Left forelimb (tissue), 1 donor: ENCODE results near the gene TNKS1BP1.
"Not testable (repeated sequence)": the region's sequence is repeated elsewhere in the genome, so short reads cannot be mapped to it uniquely, and the experiment has no call there.

Source experiments
- DNase-seq: peaks from one replicate; pipeline ENCODE4 v3.0.0-alpha.2; 2018; ENCODE audit warnings: low spot score

The TNKS1BP1 gene

DNA sequence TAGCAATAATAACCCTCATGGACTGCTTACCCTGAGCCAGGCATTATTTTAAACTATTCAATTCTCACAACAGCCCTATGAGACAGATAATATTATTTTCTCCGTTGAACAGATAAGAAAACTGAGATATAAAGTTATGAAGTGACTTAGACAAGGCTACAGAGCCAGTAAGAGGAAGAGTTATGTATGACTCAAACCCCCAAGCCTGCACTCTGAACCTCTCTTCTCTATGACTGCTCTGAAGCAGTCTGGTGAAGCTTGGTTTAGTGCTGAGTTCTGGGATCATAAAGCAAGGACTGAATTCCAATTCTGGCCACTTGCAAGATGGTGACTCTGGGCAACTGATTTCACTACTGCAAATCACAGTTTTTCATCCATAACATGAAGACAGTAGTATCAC lies 34.5 kb downstream of the TNKS1BP1 start:
- no peak for DNase-seq

DNA sequence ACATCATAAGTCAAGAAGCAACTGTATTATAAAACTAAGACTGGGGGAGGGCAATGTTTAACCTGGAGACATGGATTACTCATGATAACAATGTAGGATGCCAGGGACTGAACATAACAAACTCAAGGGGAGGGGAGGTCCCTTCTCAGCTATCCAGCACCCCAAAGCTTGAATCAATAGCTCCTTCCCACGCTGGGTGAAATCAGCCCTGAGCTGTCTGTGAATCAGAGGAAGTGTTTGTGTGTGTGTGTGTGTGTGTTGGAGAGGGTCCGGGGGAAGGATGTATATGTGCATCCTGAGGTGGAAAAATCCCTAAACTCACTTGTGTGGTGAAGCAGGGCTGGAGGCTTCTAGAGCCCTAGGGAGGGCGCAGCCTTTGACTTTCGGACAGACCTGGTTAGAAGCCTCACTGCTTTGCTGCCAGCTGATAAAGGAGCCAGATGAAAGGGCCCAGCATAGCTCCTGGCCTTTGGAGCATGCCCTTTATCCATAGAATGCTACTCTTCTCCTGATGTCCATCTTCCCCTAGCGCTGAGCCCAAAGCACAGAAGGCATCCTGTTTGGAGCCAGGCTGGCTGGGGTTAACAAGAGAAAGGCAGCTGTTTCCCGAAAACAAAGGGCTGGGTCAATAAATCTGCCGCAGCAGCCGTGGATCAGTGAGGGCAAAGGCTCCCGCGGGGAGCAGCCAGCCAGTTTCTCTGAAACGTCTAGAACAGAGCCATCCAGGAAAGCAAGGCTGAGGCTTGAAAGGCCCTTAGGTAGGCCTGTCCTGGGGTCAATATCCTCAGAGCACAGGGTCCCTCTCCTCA lies 35.8 kb downstream of the TNKS1BP1 start:
- DNase-seq = no peak

DNA sequence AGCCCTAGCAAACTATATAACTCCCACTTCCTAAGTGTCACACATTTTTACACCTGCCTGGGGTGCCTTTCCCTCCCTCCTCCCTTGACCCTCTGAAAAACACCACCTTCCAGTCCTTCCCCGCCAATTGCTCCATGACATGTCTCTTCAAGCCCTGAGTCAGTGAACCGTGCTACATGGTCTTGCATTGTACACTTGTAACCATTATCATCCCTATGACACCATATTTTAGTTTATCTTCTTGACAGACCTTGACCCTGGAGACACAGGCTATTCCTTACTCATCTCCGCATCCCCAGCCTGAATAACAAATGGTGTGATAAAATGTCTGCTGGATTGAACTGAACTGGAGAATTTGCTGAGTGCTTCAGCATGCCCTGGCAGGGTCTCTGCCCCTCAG lies 36.9 kb downstream of the TNKS1BP1 start:
- no peak for DNase-seq

DNA sequence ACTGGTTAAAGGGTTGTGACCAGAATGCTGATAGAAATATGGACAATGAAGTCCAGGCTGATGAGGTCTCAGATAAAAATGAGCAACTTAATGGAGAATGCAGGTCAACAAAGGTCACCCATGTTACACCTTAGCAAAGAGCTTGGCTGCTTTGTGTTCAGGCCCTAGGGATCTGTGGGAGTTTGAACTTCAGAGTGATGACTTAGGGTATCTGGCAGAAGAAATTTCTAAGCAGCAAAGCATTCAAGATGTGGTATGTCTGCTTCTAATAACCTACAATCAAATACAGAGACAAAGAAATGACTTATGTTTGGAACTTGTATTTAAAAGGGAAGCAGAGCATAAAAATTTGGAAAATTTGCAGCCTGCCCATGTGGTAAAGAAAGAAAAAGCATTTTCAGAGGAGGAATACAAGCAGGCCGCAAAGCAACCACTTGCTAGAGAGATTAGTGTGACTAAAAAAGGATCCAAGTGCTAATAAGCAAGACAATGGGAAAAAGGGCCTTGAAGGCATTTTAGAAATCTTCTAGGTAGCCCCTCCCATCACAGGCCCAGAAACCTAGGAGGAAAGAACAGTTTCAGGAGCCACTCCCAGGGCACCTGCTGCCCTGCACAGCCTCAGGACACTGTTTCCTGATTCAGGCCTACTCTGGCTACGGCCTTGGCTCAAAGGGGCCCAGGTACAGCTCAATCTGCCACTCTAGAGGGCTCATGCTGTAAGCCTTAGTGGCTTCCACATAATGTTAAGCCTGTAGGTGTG lies 41.3 kb downstream of the TNKS1BP1 start:
- no peak for DNase-seq

DNA sequence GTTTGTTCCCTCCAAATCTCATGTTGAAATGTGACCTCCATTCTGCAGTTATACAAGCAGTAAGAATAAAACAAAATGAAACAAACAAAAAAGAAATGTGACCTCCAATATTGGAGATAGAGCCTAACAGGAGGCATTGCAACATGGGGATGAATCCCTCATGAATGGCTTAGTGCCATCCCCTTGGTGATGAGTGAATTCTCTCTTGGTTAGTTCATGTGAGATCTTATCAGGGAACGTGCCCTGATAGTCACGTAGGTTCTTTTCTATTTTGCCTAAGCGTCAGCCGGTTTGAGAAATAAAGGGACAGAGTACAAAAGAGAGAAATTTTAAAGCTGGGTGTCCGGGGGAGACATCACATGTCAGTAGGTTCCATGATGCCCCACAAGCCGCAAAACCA lies 43.2 kb downstream of the TNKS1BP1 start:
- DNase-seq = not testable (repeated sequence)

DNA sequence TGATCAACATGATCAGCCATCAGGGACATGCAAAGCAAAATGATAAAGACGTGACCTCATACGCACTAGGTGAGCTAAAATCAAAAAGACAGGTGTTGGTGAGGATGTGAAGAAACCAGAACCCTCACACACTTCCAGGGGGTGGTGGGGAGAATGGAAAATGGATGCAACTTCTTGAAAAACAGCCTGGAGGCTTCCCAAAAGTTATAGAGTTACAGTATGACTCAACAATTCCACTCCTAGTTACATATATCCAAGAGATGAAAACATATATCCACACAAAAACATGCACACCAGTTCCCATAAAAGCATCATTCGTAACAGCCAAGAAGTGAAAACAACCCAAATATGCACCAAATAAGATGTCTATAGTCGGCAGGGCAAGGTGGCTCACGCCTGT lies 45.6 kb downstream of the TNKS1BP1 start:
- DNase-seq = peak; percentile 1

DNA sequence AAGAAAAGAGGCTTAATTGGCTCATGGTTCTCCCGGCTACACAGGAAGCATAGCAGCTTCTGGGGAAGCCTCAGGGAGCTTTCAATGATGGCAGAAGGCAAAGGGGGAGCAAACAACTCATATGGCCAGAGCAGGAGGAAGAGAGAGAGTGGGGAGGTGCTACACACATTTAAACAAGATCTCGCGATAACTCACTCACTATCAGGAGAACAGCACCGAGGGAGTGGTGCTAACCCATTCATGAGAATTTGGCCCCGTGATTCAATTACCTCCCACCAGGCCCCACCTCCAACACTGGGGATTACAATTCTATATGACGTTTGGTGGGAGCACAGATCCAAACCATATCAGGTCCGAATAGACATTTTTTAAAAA lies 46.0 kb downstream of the TNKS1BP1 start:
- peak; percentile 12 for DNase-seq

DNA sequence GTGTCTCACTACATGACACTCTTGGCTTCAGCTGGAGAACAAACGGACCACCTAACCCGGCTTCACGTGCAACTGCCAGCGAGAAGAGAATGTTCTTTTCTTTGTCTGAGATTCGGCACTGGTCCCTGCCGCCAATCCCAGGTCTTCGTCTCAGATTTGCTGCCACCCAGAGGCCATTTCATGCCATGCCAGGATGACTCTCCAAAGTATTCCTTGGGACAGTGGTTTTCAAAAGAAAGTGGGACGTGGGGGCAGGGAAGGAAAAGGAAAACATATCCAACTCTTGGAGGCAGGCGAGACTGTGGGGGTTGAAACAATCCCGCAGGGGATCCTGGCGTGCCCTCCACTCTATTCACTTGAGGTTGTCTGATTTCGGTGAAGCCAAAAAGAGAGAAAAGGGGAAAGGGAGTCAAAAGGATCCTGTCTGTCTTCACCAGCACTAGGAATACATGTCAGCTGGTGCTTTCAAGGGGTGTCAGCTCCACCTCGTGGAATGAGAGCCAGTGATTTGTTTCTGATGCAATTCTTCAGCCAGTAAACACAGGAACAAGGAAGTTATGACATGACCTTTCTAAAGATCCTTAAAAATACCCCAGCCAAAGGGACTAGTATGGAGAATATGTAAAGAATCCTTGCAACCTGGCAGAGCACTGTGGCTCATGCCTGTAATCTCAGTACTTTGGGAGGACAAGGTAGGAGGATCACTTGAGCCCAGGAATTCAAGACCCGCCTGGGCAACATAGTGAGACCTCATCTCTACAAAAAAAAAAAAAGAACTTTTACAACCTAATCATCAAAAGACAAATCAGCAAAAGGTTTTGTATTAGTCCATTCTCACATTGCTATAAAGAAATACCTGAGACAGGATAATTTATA lies 46.7 kb downstream of the TNKS1BP1 start:
- peak; percentile 72 for DNase-seq

DNA sequence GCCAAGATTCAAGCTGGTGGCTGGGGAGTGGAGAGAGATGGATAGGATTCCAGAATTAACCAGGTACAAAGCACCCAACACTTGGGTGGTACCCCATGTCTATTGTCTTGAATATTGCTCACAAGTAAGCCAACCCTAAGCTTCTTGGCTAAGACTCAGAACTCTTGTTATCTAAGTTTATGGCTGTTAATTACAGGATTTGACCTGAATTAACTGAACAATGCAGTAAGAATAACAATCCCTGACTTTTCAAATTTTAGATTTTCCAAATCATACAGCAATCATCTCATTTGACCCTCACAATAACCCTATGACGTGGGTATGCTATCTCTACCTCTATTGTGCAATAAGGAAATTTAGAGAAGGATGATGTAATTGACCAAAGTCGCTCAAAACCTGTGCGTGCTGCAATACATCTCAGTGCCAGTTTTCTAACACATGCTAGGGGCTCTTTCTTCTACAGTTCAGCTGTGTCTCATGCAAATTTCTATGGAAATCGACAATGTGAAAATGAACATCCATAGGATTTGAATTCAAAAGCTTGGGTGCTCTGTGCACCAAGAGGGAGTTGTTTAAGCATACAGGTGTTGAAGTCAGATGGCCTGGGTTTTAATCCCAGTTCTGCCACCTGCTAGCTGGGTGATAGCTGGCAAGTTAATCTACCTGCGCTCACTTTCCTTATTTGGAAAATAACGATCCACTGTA lies 47.6 kb downstream of the TNKS1BP1 start:
- peak; percentile 4 for DNase-seq

DNA sequence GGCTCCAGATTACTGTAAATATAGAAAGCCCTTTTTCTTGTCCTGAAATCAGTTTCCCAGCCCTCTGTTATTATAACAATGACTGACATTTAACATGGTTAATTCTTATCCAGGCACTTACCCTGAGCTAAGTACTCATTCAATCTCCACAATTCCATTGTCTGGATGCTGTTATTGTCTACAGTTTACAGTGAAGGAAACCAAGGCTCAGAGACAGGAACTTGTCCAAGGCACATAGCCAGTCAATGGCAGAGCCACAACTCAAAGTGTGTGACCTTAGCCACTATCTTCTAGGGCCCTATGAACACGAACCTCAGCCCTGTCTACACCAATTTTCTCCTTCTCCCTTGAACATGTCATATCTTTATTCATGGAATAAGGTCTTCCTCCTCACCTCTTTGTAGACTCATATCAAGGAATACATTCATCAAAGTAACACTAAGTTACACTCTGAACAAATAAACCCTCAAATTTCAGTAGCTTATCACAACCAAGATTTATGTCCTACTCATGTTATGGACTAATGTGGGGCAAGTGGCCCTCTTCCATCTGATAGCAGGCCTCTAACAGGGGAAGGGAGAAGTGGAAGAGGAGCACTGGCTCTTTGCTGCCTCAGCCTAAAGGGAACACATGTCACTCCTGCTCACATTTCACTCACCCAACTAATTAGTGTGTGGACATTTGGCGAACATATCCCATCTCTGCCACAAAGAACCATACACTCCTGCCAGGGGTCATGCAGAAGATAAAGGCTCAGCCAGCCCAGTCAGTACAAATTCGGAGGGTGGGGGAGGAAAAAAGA lies 48.4 kb downstream of the TNKS1BP1 start:
- peak; percentile 50 for DNase-seq

DNA sequence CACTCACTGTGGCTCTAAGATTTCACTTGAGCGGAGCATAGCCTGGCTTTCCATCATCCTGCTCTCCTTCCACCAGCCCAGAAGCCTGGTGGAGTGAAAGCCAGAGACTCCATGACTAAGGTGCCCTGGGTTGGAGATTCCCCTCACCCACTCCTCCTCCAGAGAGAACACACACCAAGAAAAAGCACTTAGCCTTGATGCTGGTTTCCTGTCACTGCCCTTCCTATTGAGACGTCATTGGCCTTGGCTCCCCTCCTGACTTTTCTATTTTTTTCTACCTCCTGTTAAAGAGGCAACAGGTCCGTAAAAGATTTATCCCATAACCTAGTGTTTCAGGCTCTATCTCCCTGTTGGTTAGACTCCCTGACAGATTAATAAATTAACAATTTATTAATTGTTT lies 49.2 kb downstream of the TNKS1BP1 start:
- no peak for DNase-seq

DNA sequence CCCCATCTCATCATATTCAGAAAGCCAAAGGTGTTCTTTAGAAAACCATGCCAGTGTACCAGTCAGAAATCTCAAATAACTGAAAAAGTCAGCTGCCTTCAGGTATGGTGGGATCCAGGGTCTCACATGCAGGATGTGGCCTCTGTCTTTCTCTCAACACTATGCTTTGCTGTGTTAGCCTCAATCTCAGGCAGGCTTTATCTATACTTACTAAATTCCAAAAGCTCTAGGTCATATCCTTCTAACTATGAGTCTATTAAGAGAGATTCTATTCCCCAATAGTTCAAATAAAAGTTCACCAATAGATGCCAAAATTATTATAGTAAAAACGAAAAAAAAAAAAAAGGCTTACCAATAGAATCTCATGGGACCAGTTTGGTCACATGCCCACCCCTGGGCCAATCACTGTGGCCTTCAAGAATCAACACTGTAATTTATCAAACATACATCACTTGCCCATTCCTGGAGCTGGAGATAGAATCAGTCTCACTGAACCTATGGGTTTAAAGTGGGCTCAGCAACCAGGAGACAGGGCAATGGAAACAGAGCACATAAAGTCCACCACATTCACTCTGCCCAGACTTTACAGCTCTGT lies 49.8 kb downstream of the TNKS1BP1 start:
- peak; percentile 25 for DNase-seq

DNA sequence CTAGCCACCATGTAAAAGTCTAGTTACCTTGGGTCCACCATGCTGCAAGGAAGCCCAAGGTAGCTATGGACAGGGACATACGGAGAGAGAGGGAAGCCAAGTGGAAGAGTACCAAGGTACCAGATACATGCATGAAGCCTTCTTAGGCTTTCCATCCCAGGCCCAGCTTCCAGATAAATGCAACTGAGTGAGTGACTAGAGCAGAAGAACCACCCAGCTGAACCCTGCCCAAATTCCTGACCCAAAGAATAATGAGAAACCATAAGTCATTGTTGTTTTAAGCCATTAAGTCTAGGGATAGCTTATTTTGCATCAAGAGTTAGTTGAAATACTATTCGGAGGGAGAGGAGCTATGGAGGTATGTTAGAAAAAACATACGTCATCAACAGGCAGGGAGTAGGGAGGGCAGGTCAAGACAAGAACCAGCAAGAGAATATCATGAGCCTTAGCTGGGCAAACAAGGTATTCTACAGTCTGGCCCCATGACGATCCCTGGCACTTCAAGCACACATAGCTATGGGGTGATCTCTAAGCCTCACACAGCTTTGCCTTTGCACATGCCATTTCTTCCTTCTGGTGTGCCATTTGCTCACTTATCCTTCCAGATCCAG lies 51.2 kb downstream of the TNKS1BP1 start:
- peak; percentile 1 for DNase-seq

DNA sequence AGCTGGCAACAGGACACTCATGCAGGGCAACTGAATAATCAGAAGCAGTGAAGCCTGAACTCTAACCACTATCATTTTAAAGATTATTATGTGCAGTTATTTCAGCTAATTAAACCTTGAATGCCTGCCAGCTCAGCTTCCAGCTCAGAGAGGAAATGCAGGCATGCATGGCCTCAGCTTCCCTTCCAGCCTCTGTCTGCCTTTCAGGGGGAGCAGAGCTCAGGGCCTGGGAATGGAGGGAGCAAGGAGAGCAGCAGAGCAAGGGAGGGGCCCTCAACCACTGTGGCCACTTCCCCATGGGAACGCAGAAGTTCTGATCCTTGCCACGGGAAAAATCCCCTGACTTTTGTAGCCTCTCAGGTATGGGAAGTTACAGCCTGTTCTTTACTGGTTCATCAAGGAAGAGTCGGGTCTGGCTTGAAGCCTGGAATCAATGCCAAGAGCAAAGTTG lies 55.2 kb downstream of the TNKS1BP1 start:
- peak; percentile 18 for DNase-seq

DNA sequence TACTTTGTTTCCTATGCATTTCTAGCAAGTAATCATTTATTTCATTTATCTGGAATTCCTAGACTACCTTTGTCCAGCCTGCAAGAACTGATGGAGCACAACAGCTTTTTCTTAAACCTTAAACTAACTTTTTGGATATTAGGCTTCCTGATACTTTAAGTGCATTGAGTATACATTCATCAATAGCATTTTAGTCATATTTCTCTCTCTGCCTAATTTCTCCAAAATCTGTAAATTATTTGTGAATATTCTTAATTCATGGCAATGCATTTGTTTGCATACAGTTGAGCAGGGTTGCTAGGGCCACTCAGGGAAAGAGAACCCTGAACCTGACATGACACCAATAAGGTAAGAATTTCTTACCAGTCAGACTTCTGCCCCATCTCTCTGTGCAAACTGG lies 58.6 kb downstream of the TNKS1BP1 start:
- DNase-seq = no peak

DNA sequence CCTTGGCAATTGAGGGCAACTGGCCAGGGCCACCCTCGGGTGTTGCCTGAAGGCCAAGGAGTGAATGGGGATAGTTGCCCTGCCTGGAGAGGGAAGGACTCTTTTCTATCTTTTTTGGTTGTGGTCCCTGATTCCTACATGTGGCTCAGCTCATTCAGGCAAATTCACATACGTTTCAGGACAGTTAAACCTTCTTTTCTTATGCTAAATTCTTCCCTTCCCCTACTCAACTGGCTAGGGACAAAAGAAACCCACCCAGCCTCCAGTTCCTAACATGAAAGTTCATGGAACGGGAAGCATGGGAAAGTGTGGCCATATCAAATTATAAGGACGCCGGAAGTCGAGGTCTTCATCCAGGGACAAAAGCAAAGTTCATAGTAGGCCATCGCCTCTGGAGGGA lies 61.4 kb downstream of the TNKS1BP1 start:
- DNase-seq = no peak

DNA sequence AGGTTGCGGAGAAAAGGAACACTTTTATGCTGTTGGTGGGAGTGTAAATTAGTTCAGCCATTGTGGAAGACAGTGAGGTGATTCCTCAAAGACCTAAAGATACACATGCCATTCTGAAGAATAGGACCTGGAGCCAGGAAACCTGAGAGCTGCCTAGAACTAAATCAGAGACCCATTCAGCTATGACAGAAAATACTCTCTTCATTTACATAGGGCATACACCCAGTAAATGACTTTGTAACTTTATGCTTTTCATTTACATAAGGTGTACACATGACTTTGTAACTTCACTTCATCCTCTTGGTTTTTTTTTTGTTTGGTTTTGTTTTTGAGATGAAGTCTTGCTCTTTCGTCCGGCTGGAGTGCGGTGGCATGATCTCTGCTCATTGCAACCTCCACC lies 62.6 kb downstream of the TNKS1BP1 start:
- no peak for DNase-seq

DNA sequence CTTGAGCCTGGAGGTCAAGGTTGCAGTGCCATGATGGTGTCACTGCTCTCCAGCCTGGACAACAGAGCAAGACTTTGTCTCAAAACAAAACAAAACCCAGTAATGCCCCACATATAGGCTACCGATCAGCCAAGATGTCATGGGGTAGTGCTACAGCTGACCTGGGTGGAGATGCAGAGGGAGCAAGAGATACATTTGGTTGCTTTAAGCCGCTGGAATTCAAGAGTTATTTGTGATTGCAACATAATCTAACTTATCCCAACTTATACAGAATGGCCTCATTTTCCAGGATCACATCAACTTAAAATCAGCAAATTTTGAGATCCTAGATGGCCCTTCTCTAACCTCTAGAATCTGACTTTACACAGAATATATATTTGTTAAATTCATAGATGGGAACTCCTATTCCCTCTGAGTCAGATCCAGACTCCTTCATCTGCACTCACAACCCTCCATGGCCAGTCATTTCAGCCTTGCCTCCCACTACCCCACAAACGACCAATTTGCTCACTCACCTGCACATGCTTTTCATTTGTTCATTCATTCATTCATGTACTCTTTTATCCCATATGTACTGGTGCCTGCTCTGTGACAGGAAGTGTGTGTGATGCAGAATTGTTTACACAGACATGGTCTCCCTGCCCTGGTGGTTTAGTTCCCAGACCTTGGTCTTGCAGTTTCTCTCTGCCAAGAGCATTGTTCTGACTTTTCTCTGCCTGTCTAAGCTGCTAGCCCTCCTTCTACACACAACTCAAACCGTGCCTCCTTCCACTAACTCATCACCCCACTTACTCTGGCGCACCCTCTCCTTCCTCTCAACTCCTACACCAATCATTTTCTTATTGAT lies 63.6 kb downstream of the TNKS1BP1 start:
- DNase-seq = no peak

DNA sequence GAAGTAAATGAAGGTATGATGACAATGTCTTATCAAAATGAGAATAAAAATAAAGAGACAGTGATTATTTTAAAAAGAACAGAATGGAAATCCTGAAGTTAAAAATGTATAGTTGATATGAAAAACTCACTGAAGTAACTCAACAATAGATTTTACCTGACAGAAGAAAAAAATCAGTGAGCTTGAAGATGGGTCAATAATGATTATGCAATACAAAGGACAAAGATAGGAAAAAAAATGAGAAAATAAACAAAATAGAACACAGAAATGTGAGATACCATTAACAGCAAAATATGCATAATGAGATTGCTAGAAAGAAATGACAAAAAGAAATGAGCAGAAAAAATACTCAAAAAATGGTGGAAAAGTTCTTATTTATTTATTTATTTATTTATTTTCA lies 68.6 kb downstream of the TNKS1BP1 start:
- DNase-seq = no peak
